MM.1S (cell line): Measurements from ENCODE around the gene B9D2.

Source experiments
- DNase-seq: peaks from one replicate; pipeline ENCODE4 v3.0.0-alpha.2; 2015
- H2AFZ ChIP-seq: fragments of 300-600 bp; sonication (generic); 2 replicates; pipeline ENCODE4 v1.6.0; 2016; ENCODE audit warnings: antibody characterized with exemption, low read length
- H3F3A ChIP-seq: fragments of 300-600 bp; sonication (generic); 2 replicates; pipeline ENCODE4 v1.6.1; 2016; ENCODE audit warnings: mild to moderate bottlenecking, antibody characterized with exemption, low read length, moderate library complexity, mixed read lengths; ENCODE audit not compliant: insufficient read depth
- H3K27ac ChIP-seq: fragments of 300-600 bp; sonication (generic); 2 replicates; pipeline ENCODE4 v1.5.1; 2016; ENCODE audit warnings: mild to moderate bottlenecking, low read length
- H3K27me3 ChIP-seq: fragments of 300-600 bp; sonication (generic); replicated peaks from 2 replicates; pipeline ENCODE4 v1.6.0; 2016; ENCODE audit warnings: low read length; ENCODE audit not compliant: insufficient read depth
- H3K36me3 ChIP-seq: fragments of 300-600 bp; sonication (generic); replicated peaks from 2 replicates; pipeline ENCODE4 v1.6.1; 2016; ENCODE audit warnings: mild to moderate bottlenecking, low read length, mixed read lengths; ENCODE audit not compliant: insufficient read depth
- H3K4me1 ChIP-seq: fragments of 300-600 bp; sonication (generic); 2 replicates; pipeline ENCODE4 v1.6.1; 2016; ENCODE audit warnings: low read length, mixed read lengths
- H3K4me2 ChIP-seq: fragments of 300-600 bp; sonication (generic); 2 replicates; pipeline ENCODE4 v1.6.0; 2016; ENCODE audit warnings: low read depth, low read length
- H3K4me3 ChIP-seq: fragments of 300-600 bp; sonication (generic); 2 replicates; pipeline ENCODE4 v1.5.1; 2016; ENCODE audit warnings: low read length, mixed read lengths
- H3K79me2 ChIP-seq: fragments of 300-600 bp; sonication (generic); 2 replicates; pipeline ENCODE4 v1.6.1; 2016; ENCODE audit warnings: mixed run types, low read length, mixed read lengths
- H3K9ac ChIP-seq: fragments of 300-600 bp; sonication (generic); 2 replicates; pipeline ENCODE4 v1.6.1; 2016; ENCODE audit warnings: low read length, mixed read lengths
- H3K9me2 ChIP-seq: fragments of 300-600 bp; sonication (generic); replicated peaks from 2 replicates; pipeline ENCODE4 v1.6.1; 2016; ENCODE audit warnings: mild to moderate bottlenecking, low read length, mixed read lengths; ENCODE audit not compliant: insufficient read depth
- H3K9me3 ChIP-seq: fragments of 300-600 bp; sonication (generic); replicated peaks from 2 replicates; pipeline ENCODE4 v1.6.1; 2016; ENCODE audit warnings: mild to moderate bottlenecking, low read length, mixed read lengths; ENCODE audit not compliant: insufficient read depth
- H4K20me1 ChIP-seq: fragments of 300-600 bp; sonication (generic); 2 replicates; pipeline ENCODE4 v1.6.1; 2016; ENCODE audit warnings: mild to moderate bottlenecking, low read length, moderate library complexity, mixed read lengths; ENCODE audit not compliant: insufficient read depth
- EZH2 ChIP-seq: fragments of 300-600 bp; sonication (generic); optimal IDR thresholded peaks from 2 replicates; pipeline ENCODE3; 2017; ENCODE audit warnings: low read depth, mild to moderate bottlenecking, antibody characterized with exemption, low read length, mixed read lengths
- EZH2phosphoT487 ChIP-seq: fragments of 300-600 bp; sonication (generic); IDR thresholded peaks from 2 replicates; pipeline ENCODE4 v1.6.1; 2018; ENCODE audit warnings: antibody characterized with exemption, low read length
- TF ChIP-seq, protein P1 (sequence below): fragments of 300-600 bp; sonication (generic); IDR thresholded peaks from 2 replicates; pipeline ENCODE4 v1.5.1; 2016; ENCODE audit warnings: antibody characterized with exemption, low read length, mixed read lengths

B9D2 gene

DNA sequence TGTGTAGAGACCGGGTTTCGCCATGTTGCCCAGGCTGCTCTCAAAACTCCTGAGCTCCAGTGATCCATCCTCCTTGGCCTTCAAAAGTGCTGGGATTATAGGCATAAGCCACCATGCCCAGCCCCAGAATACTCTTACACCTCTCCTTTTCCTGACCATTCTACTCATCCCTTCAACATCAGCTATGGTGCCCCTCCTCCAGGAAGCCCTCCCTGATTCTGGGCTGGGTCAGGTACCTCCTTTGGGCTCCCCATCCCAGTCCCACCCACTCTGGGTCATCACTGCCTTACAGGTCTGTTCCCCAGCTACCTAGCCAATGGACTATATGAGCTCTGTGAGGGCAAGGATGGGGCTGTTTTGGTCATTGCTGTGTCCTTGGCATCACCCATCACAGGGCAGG lies 19.8 kb downstream of the B9D2 start:
- Histone ChIP-seq H3K9ac (no peak overlapping the region), H3K79me2 (no peaks in the 10 kb centered on the region), H3K4me1 (peaks cover 3% of the 10 kb centered on the region; the same call in 1 of the 2 replicates), H4K20me1 (no peaks in the 10 kb centered on the region), H3F3A (peaks cover 4% of the 10 kb centered on the region; the same call in 1 of the 2 replicates), H3K27me3 (no peaks in the 10 kb centered on the region), H3K9me2 (no peaks in the 10 kb centered on the region), H3K36me3 (no peaks in the 10 kb centered on the region), H3K9me3 (no peaks in the 10 kb centered on the region), H3K4me3 (no peak overlapping the region), H3K27ac (no peak overlapping the region), H3K4me2 (no peak overlapping the region), H2AFZ (no peak overlapping the region)
- TF ChIP-seq, protein P1, sequence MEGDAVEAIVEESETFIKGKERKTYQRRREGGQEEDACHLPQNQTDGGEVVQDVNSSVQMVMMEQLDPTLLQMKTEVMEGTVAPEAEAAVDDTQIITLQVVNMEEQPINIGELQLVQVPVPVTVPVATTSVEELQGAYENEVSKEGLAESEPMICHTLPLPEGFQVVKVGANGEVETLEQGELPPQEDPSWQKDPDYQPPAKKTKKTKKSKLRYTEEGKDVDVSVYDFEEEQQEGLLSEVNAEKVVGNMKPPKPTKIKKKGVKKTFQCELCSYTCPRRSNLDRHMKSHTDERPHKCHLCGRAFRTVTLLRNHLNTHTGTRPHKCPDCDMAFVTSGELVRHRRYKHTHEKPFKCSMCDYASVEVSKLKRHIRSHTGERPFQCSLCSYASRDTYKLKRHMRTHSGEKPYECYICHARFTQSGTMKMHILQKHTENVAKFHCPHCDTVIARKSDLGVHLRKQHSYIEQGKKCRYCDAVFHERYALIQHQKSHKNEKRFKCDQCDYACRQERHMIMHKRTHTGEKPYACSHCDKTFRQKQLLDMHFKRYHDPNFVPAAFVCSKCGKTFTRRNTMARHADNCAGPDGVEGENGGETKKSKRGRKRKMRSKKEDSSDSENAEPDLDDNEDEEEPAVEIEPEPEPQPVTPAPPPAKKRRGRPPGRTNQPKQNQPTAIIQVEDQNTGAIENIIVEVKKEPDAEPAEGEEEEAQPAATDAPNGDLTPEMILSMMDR: no peak
- no peak for TF ChIP-seq EZH2phosphoT487
- DNase-seq: no peak

DNA sequence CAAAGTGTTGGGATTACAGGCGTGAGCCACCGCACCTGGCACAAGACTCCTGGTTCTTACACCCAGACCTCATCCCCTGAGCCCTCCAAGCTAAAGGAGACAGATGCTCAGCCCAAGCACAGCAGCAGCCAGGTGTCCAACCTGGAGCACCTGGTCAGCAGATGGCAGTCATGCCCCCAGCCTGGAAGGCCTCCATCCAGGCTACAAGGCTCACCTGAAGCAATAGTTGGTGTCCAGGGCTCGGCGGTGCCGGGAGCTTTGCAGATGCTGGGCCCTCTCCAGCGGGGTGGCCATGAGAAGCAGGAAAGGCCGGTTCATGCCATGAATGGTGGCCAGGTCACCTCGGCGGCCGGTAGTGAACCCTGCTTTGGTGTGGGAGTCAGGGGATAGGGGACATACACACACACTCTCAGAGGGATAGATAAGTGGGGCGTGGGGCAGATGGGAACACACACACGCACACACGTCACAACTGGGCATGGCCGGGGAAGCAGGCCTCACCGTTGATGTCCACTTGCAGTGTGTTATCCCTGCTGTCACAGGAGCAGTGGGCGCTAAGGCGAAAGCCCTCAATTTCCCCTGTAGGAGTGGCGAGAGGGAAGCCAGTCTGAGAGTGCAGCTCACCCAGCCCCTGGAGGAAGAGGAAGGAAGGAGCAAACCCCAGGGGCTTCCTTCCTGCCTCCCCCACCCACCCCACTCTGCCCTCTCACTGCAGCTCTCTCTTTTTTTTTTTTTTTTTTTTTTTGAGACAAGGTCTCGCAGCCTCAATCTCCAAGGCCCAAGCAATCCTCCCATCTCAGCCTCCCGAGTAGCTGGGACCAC lies 22.1 kb downstream of the B9D2 start:
- H3F3A ChIP-seq: no peaks in the 10 kb centered on the region
- DNase-seq: no peak
- H4K20me1 ChIP-seq: no peaks in the 10 kb centered on the region
- no peak overlapping the region for H3K27ac ChIP-seq
- no peak overlapping the region for H2AFZ ChIP-seq
- H3K4me3 ChIP-seq: no peak overlapping the region
- no peaks in the 10 kb centered on the region for H3K4me1 ChIP-seq
- no peaks in the 10 kb centered on the region for H3K9me2 ChIP-seq
- TF ChIP-seq, protein P1: no peak
- no peak for TF ChIP-seq EZH2phosphoT487
- TF ChIP-seq EZH2: no peak
- no peaks in the 10 kb centered on the region for H3K36me3 ChIP-seq
- no peaks in the 10 kb centered on the region for H3K9me3 ChIP-seq
- H3K9ac ChIP-seq: no peak overlapping the region
- no peak overlapping the region for H3K4me2 ChIP-seq
- H3K79me2 ChIP-seq: no peaks in the 10 kb centered on the region
- no peaks in the 10 kb centered on the region for H3K27me3 ChIP-seq

DNA sequence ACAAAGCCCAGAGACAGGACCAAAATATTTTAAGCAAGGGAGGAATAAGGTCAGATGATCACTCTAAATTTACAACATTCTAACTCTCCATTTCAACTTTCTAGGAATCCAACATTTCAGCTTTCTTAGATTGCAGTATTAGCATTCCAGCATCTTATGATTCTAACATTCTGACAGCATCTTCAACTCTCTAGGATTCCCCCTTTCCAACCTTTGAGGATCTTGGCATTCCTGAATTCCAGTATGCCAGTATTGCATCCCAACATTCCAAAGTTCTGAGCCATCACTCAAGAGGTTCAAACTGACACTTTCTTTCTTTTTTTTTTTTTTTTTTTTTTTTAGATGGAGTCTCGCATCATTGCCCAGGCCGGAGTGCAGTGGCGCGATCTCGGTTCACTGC lies 24.0 kb downstream of the B9D2 start:
- H3K36me3 ChIP-seq: no peaks in the 10 kb centered on the region
- H3K4me3 ChIP-seq: no peak overlapping the region
- H3K9ac ChIP-seq: no peak overlapping the region
- no peaks in the 10 kb centered on the region for H3K9me2 ChIP-seq
- H3K4me2 ChIP-seq: no peak overlapping the region
- no peak overlapping the region for H3K27ac ChIP-seq
- H2AFZ ChIP-seq: no peak overlapping the region
- no peak for DNase-seq
- no peaks in the 10 kb centered on the region for H3K9me3 ChIP-seq
- H3K79me2 ChIP-seq: no peaks in the 10 kb centered on the region
- TF ChIP-seq EZH2: no peak
- TF ChIP-seq, protein P1: no peak
- TF ChIP-seq EZH2phosphoT487: no peak
- H4K20me1 ChIP-seq: no peaks in the 10 kb centered on the region
- H3F3A ChIP-seq: no peaks in the 10 kb centered on the region
- no peaks in the 10 kb centered on the region for H3K27me3 ChIP-seq
- H3K4me1 ChIP-seq: no peaks in the 10 kb centered on the region
